ENCODE results near the gene RHOF. TPM values are rescaled to one million over a fixed set of nuclear protein-coding genes. Genes with fewer than 3 reads are reported as not detected.

Gene RHOF
- polyA plus RNA-seq, 1 donor from 2014 or later, result 90.0 TPM

DNA sequence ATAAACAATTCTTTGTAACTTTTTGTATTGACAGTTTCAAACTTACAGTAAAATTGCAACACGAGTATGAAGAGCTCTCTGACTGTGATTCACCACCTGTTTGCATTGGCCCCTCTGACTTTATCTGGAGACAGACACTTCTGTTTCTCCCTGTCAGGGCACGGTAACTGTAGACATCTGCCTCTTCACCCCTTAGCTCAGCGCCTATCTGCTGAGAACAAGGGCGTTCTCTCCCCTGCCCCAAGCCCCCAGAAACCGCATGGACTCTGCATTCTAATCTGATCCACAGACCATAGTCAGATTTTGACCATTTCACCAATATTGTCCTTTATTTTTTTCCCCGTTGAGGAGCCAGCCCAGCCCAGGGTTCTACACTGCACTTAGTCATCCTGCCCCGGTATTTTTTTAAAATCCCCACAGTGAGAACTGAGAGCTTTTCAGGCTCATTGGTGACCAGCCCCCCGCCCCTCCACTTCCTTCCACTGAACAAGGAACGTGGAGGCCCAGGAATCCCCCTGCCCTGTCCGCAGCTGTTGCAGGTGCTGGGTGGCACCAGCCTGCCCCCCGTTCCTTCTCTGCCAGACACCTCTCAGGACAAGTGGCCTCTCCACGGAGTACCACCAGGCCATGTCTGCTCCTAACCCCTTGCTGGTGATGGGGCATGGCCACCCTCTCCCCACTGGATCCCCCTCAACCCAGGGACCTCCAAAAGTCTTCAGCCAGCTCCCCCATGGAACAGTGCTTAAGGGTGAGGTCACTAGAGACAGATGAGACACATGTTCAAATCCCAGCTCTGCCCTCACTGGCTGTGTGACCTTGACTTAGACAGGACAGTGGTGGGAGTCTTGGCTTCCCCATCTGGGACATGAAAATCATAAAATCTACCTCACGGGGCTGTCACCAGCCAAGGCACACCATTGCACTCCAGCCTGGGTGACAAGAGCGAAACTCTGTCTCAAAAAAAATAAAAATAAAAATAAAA, 11.2 kb downstream of the RHOF start:
- Mint-ChIP-seq H3K4me3 (peak overlapping the region; percentile 67 to 89 (median 78)), H3K9me3 (no peaks in the 10 kb centered on the region), H3K4me1 (peaks cover 27 to 43% (median 41%) of the 10 kb centered on the region in 3 donors), H3K27ac (peak overlapping the region; percentile 75 to 97 (median 86)), H3K36me3 (peaks cover 6% of the 10 kb centered on the region), H3K27me3 (no peaks in the 10 kb centered on the region)

DNA sequence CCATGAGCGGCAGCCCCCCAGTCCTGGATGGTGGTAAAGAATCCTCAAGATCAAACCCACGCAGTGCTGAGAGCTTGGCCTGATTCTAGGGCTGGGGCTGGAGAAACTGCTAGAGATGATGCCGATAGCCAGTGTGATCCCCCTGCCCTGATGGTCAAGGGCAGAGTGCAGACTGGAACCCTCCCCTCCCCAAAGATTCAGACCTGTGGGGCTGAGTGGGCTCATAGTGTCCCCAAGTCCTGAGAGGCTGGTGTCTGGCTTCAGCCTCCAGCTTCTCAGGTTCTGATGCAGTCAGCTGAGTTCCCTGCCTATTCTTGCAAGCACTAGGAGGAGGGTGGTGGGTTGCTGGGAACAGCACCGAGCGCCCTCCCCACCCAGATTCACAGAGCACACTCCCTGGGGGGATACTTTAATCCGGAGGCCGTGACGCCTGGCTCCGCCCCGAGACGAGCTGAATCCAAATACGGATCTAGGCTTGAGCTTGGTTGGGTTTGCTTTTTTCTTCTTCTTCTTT, 11.9 kb downstream of the RHOF start:
- Mint-ChIP-seq H3K4me3 (peak overlapping the region; percentile 67 to 89 (median 78)), H3K4me1 (peaks cover 21 to 36% (median 35%) of the 10 kb centered on the region in 3 donors), H3K36me3 (peaks cover 4% of the 10 kb centered on the region), H3K27me3 (no peaks in the 10 kb centered on the region), H3K9me3 (no peaks in the 10 kb centered on the region), H3K27ac (peak overlapping the region; percentile 75 to 97 (median 86))

DNA sequence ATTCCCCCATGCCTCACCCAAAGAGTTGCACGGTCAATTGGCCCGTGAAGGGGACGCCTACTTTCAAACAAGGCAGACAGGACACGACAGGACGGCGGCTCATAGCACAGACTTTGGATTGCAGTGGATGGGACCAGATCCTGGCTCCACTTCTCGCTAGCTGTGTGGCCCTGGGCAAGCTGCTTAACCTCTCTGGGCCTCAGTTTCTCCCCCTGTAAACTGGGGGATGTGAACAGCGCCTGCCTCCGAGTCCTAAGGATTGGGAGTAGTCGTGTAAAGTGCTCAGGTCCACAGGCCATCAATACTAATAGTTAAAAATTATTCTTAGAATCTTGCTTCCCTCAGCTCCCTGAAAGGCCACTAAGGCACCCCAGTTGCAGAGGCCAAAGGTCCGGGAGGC, 13.1 kb downstream of the RHOF start:
- Mint-ChIP-seq H3K36me3 (peaks cover 4% of the 10 kb centered on the region), H3K9me3 (no peaks in the 10 kb centered on the region), H3K27me3 (no peaks in the 10 kb centered on the region), H3K4me3 (no peak overlapping the region), H3K4me1 (peaks cover 21 to 33% (median 32%) of the 10 kb centered on the region in 3 donors), H3K27ac (peak overlapping the region in 1 of 3 donors; percentile 16)

DNA sequence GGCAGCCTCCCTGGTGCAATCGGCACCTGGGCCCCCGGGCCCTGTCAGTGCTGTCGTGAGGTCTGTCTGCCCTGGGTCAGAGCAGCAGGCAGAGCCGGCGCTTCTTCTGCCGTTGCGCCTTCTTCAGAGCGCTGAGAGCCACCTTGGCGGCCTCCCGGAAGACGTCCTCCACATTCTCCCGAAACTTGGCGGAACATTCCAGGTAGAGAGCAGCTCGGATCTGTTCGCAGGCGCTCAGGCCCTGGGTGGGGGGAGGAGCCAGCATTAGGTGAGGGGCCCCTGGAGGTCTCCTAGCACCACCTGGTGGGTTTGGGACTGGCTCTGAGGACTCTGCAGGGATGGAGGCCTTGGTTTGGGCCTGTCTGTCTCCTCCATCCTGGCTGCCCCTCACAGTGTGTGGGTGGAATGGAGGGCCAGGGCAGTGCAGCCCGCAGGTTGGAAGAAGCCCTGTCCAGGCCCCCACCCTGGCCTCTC, 14.0 kb downstream of the RHOF start:
- Mint-ChIP-seq H3K36me3 (peaks cover 4% of the 10 kb centered on the region), H3K9me3 (no peaks in the 10 kb centered on the region), H3K27me3 (no peaks in the 10 kb centered on the region), H3K27ac (peak overlapping the region in 1 of 3 donors; percentile 21), H3K4me1 (peaks cover 13 to 26% (median 24%) of the 10 kb centered on the region in 3 donors), H3K4me3 (peak overlapping the region in 1 of 4 donors; percentile 74)

DNA sequence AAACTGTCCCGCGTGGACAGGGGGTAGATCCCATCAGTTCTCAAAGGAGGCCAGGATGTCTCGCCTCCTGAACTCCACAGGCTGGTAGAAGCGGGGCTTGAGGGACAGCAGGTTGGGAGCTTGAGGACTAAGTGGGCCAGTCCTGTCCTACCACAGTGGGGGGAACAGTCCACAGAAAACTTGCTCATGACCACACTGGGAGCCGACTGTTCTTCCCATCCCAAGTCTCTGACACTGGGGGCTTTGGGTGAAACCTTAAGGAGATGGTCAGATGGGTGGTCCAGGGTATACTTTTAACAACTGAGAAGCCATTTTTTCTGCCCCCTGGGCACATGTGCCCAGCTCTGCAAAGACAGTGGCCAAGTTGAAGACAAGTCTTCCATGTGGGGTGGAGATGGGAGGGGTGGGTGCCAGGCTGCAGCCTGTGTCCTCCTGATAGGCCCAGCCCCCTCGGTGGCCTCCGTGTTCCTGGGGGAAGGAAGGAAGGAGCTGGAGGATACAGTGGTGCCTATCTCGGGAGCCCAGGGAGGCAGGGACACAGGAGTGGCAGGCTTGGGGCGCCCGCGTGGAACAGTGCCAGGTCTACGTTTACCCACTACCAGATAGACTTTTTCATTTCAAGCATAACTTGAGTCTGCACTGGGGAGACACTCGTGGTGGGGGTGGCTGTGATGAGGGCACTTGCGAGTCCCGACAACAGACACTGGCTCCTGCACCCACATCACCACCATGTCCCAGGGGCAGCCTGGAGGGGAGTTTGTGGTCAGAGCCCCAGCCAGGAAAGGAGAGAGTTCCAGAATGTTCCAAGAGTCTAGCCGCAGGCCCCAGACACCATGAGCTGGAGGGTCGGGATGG, 14.7 kb downstream of the RHOF start:
- H3K4me3 Mint-ChIP-seq, result peak overlapping the region in 1 of 4 donors; percentile 74
- no peaks in the 10 kb centered on the region for H3K27me3 Mint-ChIP-seq
- peaks cover 10 to 24% (median 18%) of the 10 kb centered on the region in 3 donors for H3K4me1 Mint-ChIP-seq

DNA sequence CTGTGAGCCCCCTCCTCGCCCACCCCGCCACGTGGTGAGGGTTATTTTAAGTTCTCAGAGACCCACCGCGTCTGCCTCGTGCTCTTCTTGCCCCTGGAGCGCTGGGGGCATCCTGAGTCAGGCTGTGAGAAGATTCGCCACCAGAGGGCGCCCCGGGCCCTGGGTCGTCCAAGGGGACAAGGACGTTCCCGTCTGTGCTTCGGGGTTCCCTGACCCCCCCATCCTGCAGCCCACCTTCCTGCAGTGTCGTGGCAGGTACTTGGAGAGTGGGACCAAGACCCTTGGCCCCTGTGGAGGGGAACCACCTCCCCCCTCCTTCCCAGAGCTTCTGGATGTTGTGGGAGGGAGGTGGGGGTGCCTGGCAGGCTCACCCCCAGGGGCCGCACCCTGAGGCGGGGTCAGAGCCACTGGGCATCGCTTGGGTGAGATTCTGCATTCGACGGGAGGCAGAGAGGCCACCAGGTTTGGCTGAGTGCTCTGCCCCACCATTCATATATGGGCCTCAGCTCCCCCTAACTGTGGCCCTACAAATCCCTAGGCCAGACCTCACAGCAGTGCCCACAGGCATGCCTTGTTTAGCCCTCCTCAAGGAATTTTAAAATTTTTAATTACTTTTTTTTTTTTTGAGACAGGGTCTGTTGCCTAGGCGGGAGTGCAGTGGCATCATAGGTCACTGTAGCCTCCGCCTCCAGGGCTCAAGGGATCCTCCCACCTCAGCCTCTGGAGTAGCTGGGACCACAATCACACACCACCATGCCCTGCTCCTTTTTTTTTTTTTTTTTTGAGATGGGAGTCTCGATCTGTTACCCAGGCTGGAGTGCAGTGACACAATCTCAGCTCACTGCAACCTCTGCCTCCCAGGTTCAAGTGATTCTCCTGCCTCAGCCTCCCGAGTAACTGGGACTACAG, 17.0 kb downstream of the RHOF start:
- peaks cover 7 to 14% (median 8%) of the 10 kb centered on the region in 3 donors for H3K4me1 Mint-ChIP-seq
- no peaks in the 10 kb centered on the region for H3K9me3 Mint-ChIP-seq
- H3K27me3 Mint-ChIP-seq, result no peaks in the 10 kb centered on the region
- peaks cover 2% of the 10 kb centered on the region for H3K36me3 Mint-ChIP-seq
- H3K4me3 Mint-ChIP-seq, result peak overlapping the region in 1 of 4 donors; percentile 32
- peak overlapping the region; percentile 16 to 85 (median 43) for H3K27ac Mint-ChIP-seq

More for the DNA sequence above, 14.7 kb downstream of the RHOF start:
- H3K9me3 Mint-ChIP-seq, result no peaks in the 10 kb centered on the region
- H3K27ac Mint-ChIP-seq, result peak overlapping the region in 2 of 3 donors; percentile 10 to 21
- H3K36me3 Mint-ChIP-seq, result peaks cover 4% of the 10 kb centered on the region

DNA sequence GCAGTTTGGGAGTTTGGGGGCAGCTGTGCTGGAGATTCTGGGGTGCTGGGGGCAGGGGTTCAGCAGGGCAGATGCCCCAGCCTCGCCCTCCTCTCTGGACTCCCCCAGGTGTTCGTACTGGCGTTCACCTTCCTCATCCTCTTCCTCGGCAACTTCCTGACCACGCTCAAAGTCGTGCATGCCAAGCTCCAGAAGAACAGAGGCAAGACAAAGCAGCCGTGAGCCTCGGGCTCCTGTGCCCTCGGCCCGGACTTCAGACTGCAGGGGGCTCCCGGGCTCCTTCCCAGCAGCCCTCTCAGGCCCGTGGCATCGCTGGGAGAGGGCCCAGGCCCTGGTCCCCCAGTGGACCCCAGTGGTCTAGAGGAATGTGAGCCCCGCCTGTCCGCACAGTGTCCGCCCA, 18.0 kb downstream of the RHOF start:
- Mint-ChIP-seq H3K27me3 (no peaks in the 10 kb centered on the region), H3K4me1 (peaks cover 7 to 11% (median 8%) of the 10 kb centered on the region in 3 donors), H3K9me3 (no peaks in the 10 kb centered on the region), H3K36me3 (peaks cover 2% of the 10 kb centered on the region), H3K27ac (no peak overlapping the region), H3K4me3 (no peak overlapping the region)

DNA sequence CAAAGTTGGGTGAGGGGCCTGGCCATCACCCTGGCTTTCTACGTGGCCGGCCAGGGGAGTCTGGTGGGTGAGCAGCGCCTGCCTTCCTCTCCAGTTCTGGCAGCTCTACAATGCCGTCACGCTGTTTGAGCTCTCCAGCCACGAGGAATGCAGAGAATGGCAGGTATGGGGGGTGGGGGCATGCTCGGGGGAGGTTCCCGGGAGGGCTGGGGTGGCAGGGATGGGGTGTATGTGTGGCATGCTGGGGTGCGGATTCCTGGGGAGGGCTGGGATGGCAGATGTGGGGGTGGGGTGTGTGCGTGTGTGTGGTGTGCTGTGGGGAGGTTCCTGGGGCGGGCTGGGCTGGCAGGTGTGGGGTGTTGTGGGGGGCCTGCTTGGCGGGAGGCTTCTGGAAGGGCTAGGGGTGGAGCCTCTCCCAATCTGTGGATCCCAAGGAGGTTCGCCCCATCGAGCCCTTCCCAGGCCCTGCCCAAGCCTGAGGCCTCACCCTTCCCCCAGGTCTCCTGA, 18.5 kb downstream of the RHOF start:
- Mint-ChIP-seq H3K4me3 (no peak overlapping the region), H3K27ac (no peak overlapping the region), H3K27me3 (no peaks in the 10 kb centered on the region), H3K36me3 (no peaks in the 10 kb centered on the region), H3K9me3 (no peaks in the 10 kb centered on the region), H3K4me1 (peaks cover 7 to 11% (median 8%) of the 10 kb centered on the region in 3 donors)

DNA sequence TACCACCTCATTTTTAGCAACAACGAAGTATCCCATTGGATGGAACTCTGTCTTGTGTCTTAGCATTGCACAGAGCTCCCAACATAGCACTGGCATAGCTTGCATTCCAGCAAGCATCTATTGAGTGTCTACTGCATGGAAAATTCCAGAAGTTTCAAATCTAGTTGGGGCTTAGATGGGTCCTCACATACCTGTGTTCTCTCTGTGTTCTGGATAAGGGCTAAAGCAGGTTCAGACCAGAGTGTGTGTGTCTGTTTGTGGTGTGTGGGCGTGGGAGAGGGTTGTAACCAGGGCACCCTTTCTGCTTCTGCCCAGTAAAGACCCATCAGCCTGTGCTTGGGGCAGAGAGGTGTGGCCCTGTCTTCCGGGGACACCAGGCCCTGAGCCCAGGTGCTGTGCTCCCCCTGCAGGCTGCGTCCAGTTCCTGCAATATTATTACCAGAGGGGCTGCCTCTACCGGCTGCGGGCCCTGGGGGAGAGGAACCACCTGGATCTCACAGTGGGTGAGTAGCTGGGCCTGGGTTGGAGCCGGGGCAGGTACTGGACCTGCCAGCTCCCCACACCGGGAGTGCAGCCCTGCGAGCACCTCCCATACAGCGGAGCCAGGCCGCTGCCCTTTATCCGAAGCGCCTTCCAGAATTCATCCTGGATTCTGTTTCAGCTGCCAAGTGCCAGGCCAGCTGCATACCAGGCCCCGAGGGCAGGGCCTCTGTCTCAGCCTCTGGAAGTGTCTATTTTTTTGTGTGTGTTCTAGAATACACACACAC, 20.3 kb downstream of the RHOF start:
- no peaks in the 10 kb centered on the region for H3K36me3 Mint-ChIP-seq
- no peaks in the 10 kb centered on the region for H3K27me3 Mint-ChIP-seq
- H3K4me1 Mint-ChIP-seq, result peaks cover 7 to 10% (median 8%) of the 10 kb centered on the region in 3 donors
- peak overlapping the region in 1 of 3 donors; percentile 23 for H3K27ac Mint-ChIP-seq
- peak overlapping the region in 2 of 4 donors; percentile 58 to 62 for H3K4me3 Mint-ChIP-seq
- H3K9me3 Mint-ChIP-seq, result no peaks in the 10 kb centered on the region

DNA sequence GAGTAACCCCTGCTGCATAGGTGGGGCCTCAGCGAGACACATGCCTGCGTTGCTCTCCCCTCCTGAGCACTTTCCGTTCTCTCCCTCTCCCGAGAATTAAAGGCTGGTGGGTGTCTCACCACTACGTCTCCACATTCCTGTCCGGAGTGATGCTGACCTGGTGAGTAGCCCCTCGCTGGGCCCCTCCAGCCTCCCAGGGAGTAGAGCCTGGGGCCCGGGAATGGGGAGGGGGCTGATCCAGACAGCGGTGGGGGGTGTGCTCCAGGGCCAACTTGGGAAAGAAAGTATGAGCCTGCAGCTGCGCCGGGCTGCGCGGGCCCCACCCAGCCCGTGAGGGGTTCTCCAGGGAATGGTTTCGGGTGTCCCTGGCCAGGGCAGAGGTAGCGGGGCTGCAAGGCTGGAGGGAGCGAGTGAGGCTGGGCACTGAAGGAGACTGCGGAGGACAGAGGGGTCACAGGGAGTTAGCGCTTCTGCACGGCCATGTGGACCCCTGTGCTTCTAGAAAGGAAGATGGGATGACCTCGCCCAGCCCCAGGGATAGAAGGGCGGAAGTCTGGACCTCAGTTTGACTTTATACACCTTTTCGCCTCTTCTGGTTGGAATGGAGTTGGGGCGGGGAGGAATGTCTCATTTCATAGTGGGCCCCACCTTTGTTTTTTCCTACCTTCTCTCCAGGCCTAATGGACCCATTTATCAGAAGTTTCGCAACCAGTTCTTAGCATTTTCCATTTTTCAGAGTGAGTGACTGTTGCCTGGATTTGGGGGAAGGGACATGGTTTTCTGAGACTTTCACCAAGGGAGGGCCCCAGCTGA, 22.5 kb downstream of the RHOF start:
- no peak overlapping the region for H3K4me3 Mint-ChIP-seq
- peaks cover 5 to 8% (median 8%) of the 10 kb centered on the region in 3 donors for H3K4me1 Mint-ChIP-seq
- no peaks in the 10 kb centered on the region for H3K36me3 Mint-ChIP-seq
- no peaks in the 10 kb centered on the region for H3K9me3 Mint-ChIP-seq
- no peak overlapping the region for H3K27ac Mint-ChIP-seq
- no peaks in the 10 kb centered on the region for H3K27me3 Mint-ChIP-seq

DNA sequence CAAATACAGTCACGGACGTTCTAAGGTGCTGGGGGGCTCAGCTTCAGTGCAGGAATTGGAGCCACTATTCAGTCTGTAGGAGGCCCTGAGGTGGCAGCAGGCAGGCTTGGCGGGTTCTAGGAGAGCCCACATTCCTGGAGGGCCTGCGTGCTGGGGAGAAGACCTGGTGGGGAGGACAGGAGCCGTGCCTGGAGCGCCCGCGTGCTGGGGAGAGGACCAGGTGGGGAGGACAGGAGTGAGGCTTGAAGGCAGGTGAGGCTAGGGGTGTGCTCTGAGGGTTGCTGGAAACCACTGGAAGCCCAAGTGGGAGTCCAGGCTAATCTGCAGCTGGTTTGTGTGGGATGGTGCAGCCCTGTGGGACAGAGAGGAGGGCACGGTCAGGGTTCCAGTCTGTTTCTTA, 23.1 kb downstream of the RHOF start:
- Mint-ChIP-seq H3K27me3 (no peaks in the 10 kb centered on the region), H3K4me1 (peaks cover 5 to 8% (median 8%) of the 10 kb centered on the region in 3 donors), H3K4me3 (no peak overlapping the region), H3K36me3 (no peaks in the 10 kb centered on the region), H3K9me3 (no peaks in the 10 kb centered on the region), H3K27ac (no peak overlapping the region)

DNA sequence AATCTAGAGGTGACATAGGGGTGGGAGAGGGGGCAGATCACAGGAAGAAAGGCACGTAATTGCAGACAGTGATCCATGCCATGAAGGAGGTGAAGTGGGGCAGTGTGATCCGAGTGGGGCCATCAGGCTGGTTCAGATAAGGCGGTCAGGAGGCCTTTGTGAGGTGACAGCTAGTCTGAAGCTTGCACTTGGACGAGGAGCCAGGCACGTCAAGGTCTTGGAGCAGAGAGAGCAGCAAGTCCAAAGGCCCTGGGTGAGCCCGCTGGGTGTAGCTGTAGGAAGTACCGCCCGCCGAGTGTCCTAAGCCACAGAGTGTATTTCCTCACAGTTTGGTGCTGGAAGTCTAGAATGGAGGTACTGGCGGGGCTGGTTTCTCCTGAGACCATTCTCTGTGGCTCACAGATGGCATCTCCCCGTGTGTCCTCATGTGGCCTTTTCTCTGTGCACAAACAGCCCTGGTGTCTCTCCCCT, 23.6 kb downstream of the RHOF start:
- Mint-ChIP-seq H3K4me3 (no peak overlapping the region), H3K4me1 (peaks cover 5 to 8% (median 8%) of the 10 kb centered on the region in 3 donors), H3K27me3 (no peaks in the 10 kb centered on the region), H3K27ac (no peak overlapping the region), H3K36me3 (no peaks in the 10 kb centered on the region), H3K9me3 (no peaks in the 10 kb centered on the region)
